ENCODE data around the gene STK11IP.

The STK11IP gene

DNA sequence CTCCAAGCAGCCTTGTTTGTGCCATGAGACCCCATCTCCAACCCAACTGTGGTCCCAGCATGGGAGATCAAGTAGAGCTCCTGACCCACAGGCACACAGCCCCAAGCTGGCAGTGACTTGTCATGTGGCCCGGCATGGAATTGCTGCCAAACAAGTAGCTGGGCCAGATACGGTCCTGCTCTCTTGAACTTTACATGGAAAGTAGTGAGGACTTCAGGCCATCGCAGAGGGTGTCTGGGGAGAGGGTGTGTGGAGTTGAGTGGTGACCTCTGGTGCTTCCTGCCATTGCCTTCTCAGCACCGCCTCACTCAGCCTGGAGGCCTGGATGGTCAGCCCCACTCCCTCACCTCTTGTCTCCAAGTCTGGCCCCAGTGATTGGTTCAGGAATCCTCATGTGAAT, 18.9 kb downstream of the STK11IP start:
- H3K4me3 ChIP-seq (ENCODE audit: low read depth, low read length) = no peak overlapping the region
- ChIA-PET CTCF (interaction anchor here (1.3 kb wide), 1 partner anchor 73 kb away, joined by 6 read pairs; no protein-coding TSS in a partner anchor), POLR2A (no interaction called here)
- H3K27ac ChIP-seq (ENCODE audit: extremely low read depth, low read depth, low read length) = no peak overlapping the region
- H3K4me1 ChIP-seq (ENCODE audit: control insufficient read depth, insufficient read depth, low read length) = no peaks in the 10 kb centered on the region
- TF ChIP-seq ZNF596 (tag by site-specific recombination; IDR thresholded peaks at IDR 0.05) (no peak), ZNF394 (tag by site-specific recombination; IDR thresholded peaks at IDR 0.05; ENCODE audit: borderline replicate concordance) (no peak), ZNF660 (tag by site-specific recombination; IDR thresholded peaks at IDR 0.05) (no peak), ZSCAN30 (tag by site-specific recombination; IDR thresholded peaks at IDR 0.05) (no peak), ZNF248 (tag by site-specific recombination; IDR thresholded peaks at IDR 0.05) (no peak), ZNF837 (tag by site-specific recombination; IDR thresholded peaks at IDR 0.05) (no peak), SP3 (tag by site-specific recombination; IDR thresholded peaks at IDR 0.05) (no peak), SCRT1 (tag by site-specific recombination; IDR thresholded peaks at IDR 0.05; ENCODE audit: borderline replicate concordance) (no peak)
- H3K36me3 ChIP-seq (ENCODE audit: control insufficient read depth in 2 of 2, insufficient read depth in 1 of 2, low read length in 2 of 2) = peaks cover 0 to 41% of the 10 kb centered on the region in 2 experiments; a peak in 1 of 3 replicates
- H3K9me3 ChIP-seq (ENCODE audit: control insufficient read depth, insufficient read depth, low read depth, low read length) = no peaks in the 10 kb centered on the region

DNA sequence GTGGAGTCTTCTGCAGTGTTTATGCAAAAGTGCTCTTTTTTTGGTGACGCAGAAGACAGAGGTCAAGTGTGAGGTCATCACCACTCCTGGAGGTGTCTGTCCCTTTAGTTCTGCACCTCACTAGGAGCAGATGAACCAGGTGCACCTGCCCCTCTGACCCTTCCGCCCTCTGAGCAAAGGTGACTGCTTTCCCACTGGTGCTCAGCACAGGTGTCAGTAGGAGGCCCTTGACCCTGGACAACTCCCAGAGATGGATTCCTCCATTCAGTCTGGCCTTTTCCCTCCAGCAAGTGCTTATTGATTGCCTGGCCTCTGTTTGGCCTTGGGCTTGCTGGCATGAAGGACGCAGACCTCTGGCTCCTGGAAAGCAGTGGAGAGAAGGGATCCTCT, 21.1 kb downstream of the STK11IP start:
- Histone ChIP-seq H3K36me3 (ENCODE audit: control insufficient read depth in 2 of 2, insufficient read depth in 1 of 2, low read length in 2 of 2) (peaks cover 0 to 30% of the 10 kb centered on the region in 2 experiments; a peak in 1 of 3 replicates), H3K27ac (ENCODE audit: extremely low read depth, low read depth, low read length) (no peak overlapping the region), H3K4me1 (ENCODE audit: control insufficient read depth, insufficient read depth, low read length) (no peaks in the 10 kb centered on the region), H3K4me3 (ENCODE audit: low read depth, low read length) (no peak overlapping the region), H3K9me3 (ENCODE audit: control insufficient read depth, insufficient read depth, low read depth, low read length) (no peaks in the 10 kb centered on the region)
- POLR2A ChIA-PET = no interaction called here
- CTCF ChIA-PET = interaction anchor here (1.0 to 1.3 kb wide), 3 partner anchors 24 to 71 kb away, joined by 5 to 7 read pairs (median 7); no protein-coding TSS in a partner anchor
- TF ChIP-seq ZNF354C (tag by site-specific recombination; IDR thresholded peaks at IDR 0.05; ENCODE audit: borderline replicate concordance, low read depth) = no peak
- no peak for TF ChIP-seq YY2 (tag by site-specific recombination; IDR thresholded peaks at IDR 0.05)
- TF ChIP-seq ZFHX2 (tag by site-specific recombination; conservative IDR thresholded peaks at IDR 0.05) = no peak
- no peak for TF ChIP-seq SP2 (tag by site-specific recombination; IDR thresholded peaks at IDR 0.05)
- no peak for TF ChIP-seq WT1 (tag by site-specific recombination; IDR thresholded peaks at IDR 0.05)
- no peak for TF ChIP-seq ZNF114 (tag by site-specific recombination; IDR thresholded peaks at IDR 0.05)
- no peak for TF ChIP-seq ZNF16 (tag by site-specific recombination; IDR thresholded peaks at IDR 0.05; ENCODE audit: low read depth)
- TF ChIP-seq ZNF777 (tag by site-specific recombination; IDR thresholded peaks at IDR 0.05; ENCODE audit: borderline replicate concordance) = no peak
- no peak for TF ChIP-seq ZEB2 (tag by site-specific recombination; IDR thresholded peaks at IDR 0.05)
- TF ChIP-seq, protein P1, sequence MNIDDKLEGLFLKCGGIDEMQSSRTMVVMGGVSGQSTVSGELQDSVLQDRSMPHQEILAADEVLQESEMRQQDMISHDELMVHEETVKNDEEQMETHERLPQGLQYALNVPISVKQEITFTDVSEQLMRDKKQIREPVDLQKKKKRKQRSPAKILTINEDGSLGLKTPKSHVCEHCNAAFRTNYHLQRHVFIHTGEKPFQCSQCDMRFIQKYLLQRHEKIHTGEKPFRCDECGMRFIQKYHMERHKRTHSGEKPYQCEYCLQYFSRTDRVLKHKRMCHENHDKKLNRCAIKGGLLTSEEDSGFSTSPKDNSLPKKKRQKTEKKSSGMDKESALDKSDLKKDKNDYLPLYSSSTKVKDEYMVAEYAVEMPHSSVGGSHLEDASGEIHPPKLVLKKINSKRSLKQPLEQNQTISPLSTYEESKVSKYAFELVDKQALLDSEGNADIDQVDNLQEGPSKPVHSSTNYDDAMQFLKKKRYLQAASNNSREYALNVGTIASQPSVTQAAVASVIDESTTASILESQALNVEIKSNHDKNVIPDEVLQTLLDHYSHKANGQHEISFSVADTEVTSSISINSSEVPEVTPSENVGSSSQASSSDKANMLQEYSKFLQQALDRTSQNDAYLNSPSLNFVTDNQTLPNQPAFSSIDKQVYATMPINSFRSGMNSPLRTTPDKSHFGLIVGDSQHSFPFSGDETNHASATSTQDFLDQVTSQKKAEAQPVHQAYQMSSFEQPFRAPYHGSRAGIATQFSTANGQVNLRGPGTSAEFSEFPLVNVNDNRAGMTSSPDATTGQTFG (tag by site-specific recombination; IDR thresholded peaks at IDR 0.05; ENCODE audit: borderline replicate concordance) = no peak
- TF ChIP-seq, protein P2, sequence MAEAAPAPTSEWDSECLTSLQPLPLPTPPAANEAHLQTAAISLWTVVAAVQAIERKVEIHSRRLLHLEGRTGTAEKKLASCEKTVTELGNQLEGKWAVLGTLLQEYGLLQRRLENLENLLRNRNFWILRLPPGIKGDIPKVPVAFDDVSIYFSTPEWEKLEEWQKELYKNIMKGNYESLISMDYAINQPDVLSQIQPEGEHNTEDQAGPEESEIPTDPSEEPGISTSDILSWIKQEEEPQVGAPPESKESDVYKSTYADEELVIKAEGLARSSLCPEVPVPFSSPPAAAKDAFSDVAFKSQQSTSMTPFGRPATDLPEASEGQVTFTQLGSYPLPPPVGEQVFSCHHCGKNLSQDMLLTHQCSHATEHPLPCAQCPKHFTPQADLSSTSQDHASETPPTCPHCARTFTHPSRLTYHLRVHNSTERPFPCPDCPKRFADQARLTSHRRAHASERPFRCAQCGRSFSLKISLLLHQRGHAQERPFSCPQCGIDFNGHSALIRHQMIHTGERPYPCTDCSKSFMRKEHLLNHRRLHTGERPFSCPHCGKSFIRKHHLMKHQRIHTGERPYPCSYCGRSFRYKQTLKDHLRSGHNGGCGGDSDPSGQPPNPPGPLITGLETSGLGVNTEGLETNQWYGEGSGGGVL (tag by site-specific recombination; IDR thresholded peaks at IDR 0.05) = no peak
- TF ChIP-seq ZNF626 (tag by site-specific recombination; IDR thresholded peaks at IDR 0.05) = no peak
- TF ChIP-seq ZNF621 (tag by site-specific recombination; IDR thresholded peaks at IDR 0.05) = no peak
- no peak for TF ChIP-seq ZFP3 (tag by site-specific recombination; IDR thresholded peaks at IDR 0.05; ENCODE audit: low read depth)
- TF ChIP-seq ZNF426 (tag by site-specific recombination; IDR thresholded peaks at IDR 0.05) = no peak
- no peak for TF ChIP-seq KLF7 (tag by site-specific recombination; IDR thresholded peaks at IDR 0.05; ENCODE audit: borderline replicate concordance)
- no peak for TF ChIP-seq OVOL3 (tag by site-specific recombination; IDR thresholded peaks at IDR 0.05)
- no peak for TF ChIP-seq ZNF214 (tag by site-specific recombination; IDR thresholded peaks at IDR 0.05; ENCODE audit: borderline replicate concordance)
- no peak for TF ChIP-seq ZNF324 (tag by site-specific recombination; IDR thresholded peaks at IDR 0.05)
- no peak for TF ChIP-seq ZBTB21 (tag by site-specific recombination; IDR thresholded peaks at IDR 0.05)

All from HEK293 (cell line).